Neural progenitor cell (in vitro differentiated cells): Measurements from ENCODE around the gene SHROOM3.

ENCODE experiments used
- CTCF ChIP-seq: fragments of 200-600 bp; sonication (generic); IDR thresholded peaks from 2 replicates; pipeline ENCODE4 v1.5.1; 2017; ENCODE audit warnings: antibody characterized with exemption, mild to moderate bottlenecking
- EZH2 ChIP-seq: fragments of 200-600 bp; sonication (generic); IDR thresholded peaks from 2 replicates; pipeline ENCODE4 v1.6.1; 2017; ENCODE audit warnings: antibody characterized with exemption, mild to moderate bottlenecking, moderate library complexity
- EZH2phosphoT487 ChIP-seq: fragments of 200-600 bp; sonication (generic); IDR thresholded peaks from 2 replicates; pipeline ENCODE4 v1.6.1; 2017; ENCODE audit warnings: antibody characterized with exemption

DNA sequence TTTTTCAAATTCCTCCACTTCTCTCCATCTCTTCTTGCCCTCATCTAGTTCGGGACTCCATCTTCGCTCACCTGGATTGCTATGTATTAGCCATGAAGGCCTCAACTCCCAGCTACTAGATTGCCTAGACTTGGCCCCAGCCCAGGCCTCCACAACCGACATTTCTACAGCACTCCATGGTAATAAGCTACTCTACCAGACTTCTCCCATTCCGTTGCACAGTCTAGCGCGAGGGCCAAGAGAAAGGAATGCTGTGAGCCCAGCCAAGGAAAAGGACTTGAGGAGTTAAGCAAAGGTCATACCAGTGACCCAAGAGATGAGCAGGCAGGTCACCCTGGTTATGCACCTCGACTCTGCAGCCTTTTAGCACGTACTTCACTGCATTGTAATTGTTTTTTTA lies 387.3 kb downstream of the SHROOM3 start:
- TF ChIP-seq EZH2phosphoT487 = no peak
- TF ChIP-seq EZH2 = no peak
- TF ChIP-seq CTCF = no peak
